ENCODE data around the gene PDE1A. TPM values are rescaled to one million over a fixed set of nuclear protein-coding genes. Genes with fewer than 3 reads are reported as not detected.

The PDE1A gene
- total RNA-seq, 1 donor: 0.27 TPM

GRCh38 chr2:182359990-182360662, 66.7 kb downstream of the PDE1A start:
- DNase-seq (ENCODE audit: low read depth in 2 of 3, low spot score in 2 of 3): no peak

DNA sequence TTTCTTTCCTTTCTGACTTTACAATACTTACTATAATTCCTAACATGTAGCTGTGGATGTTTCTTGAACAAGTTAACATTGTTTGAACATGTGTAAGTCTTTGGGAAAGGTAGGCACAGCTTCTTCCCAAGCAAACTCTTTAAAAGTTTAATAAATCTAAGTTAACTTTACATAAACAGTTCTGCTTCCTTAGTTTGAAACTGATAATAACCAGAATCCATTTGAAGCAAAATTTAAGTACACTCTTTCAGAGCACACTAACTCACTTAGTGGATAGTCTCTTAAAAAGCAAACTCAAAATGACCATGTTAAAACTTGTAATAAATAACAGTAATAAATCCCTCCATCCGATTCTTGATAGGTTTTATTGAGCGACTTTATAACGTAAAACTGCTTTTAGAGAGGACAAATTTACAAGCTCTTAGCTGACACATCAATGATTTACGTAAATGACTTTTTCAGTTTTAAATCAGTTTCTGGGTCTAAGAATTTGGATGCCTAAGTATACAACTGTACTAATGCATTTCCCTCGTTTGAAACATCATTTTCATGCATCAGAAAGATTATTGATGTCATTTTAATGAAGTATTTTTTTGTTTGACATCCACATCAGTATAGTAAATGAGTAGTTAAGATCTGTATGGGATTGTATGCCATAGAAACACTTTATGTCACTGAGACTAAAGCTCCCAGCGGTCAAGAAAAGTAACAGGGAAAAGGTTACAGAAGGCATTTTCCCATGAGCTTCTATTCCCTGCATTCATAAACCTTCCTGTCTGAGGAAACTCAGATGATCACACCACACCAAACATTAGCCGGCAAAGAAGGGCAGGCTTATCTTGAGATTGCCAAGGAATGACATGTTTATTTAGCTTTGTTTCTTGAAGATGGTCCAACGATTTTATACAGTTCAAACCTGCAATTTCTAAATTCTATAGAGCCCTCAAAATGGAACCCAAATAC, 67.5 kb downstream of the PDE1A start:
- DNase-seq (ENCODE audit: low read depth in 2 of 3, low spot score in 2 of 3): no peak

DNA sequence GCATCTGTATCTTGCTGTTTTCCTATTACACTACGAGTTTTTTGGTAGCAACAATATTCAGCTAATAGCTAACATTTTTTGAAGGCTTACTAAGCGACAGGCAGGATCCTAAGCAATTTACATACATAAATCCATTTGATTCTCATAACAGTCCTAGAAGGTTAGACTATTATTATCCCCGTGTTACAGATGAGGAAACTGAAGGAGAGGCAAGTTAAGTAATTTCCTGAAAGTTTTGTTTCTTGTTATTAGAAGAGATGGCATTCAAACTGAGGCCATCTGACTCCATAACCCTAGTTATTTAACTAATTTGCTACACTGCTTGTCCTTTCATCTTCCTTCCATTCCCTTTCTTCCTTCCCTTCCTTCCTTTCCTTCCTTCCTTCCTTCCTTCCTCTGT, 68.2 kb downstream of the PDE1A start:
- DNase-seq (ENCODE audit: low read depth in 2 of 3, low spot score in 2 of 3): no peak

GRCh38 chr2:182355815-182356214, 71.0 kb downstream of the PDE1A start:
- DNase-seq (ENCODE audit: low read depth in 2 of 3, low spot score in 2 of 3): no peak

DNA sequence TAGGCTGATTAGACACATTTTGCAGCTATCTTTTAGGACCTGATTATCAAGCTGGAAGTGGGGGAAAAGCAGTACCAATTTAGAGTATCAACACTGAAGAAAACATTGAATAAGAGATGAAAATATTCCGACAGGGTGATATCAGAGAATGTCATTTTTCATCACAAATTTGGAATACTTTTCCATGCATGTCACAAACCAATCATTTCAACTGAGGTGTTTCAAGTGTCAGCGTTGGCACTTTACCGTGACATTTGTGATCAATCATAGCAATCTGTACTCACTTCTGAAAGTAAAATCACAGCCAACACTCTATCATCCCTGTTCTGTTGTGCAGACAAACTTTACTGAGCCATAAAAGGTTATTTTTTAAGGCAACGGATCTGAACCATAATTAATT, 75.4 kb downstream of the PDE1A start:
- DNase-seq (ENCODE audit: low read depth in 2 of 3, low spot score in 2 of 3): no peak

- no peak for DNase-seq (ENCODE audit: low read depth in 2 of 3, low spot score in 2 of 3)
Observed at GRCh38 chr2:182349268-182349667, 77.6 kb downstream of the PDE1A start.

DNA sequence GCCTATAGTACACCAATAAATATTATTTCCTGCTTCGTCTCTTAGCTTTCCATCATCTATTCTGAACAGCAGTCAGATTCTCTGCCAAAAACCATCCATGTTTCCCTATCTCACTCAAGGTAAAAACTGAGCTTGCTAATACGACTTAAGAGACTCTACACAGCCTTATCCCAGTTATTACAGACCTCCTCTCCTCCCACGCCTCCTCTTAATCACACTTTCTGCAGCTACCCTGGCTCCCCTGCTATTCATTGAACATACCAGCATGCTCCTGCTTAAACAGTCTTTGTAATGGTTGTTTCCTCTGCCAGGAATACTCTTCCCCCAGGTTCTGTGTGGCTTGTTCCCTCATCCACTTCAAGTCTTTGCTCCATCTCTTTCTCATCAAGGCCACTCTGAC, 81.5 kb downstream of the PDE1A start:
- no peak for DNase-seq (ENCODE audit: low read depth in 2 of 3, low spot score in 2 of 3)

DNA sequence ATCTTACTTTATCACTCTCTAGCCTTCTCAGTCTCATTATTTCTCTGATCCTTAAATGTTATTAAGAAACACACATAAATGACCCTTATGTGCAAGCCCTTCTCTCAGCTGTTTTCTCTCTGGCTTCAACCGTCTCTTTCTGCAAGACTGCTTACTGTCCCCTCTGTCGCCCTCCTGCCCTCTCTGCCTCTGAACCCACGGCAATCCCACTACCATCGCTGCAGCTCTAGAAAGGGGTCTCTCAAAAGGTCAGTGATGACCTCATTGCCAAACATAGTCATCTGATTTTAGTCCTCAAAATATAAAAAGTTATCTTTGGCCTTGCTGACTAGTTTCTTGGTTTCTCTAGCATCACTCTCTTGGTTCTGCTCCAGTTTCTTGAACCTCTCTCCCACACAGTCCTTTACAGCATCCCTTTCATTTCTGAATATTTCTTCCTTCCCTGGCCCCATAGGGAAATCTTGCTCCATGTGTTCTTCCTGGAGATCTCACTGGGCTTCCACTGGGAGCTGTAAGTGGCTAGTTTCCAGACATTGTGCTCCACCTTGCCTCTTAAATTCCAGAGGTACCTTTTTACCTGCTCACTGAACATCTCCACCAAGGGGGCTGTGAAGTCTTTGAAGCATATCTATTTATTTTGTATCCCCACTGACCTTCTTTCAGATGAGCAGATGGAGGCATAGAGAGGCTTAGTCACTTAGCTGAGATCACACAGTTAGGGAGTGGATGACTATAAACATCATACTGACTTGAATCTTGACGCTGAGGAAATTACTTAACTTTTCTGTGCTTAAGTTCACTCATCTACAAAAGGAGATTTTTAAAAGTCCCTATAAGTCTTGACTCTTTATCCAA, 96.2 kb downstream of the PDE1A start:
- DNase-seq (ENCODE audit: low read depth in 2 of 3, low spot score in 2 of 3): no peak

DNA sequence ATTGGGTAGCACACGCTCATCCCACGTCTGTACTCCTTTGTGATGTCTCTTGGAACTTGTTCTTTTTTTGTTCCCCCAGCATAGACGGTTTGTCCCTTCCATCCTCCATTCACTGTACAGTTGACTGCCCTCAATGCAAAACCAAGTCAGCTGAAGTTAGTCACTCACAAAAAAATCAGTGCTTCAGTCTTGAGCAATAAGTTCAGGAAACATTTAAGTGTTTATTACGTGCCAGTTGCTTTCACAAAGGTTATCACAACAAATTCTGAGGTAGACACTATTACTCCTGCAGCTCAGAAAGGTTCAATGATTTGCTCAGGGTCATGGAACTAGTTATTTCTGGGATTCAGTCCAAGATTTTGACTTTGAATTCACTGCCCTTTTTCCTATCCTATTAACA, 102.2 kb downstream of the PDE1A start:
- no peak for DNase-seq (ENCODE audit: low read depth in 2 of 3, low spot score in 2 of 3)

DNA sequence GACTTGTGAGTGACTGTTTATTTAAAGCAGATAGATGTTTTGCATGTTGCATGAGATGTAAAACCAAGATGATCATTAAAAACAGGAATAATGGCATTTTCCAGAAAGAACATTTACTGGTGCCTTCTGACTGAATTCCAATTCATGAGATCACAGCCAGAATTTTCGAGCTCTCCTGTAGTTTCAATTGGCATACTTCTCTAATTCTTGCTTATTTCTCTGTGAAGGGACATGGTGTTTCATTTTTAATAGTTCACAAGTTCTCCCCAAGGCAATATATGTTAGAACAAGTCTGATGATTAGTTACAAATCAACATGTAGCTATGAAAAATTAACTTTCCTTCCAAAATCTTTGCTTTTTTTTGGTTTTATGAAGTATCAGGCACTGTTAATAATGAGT, 105.7 kb downstream of the PDE1A start:
- DNase-seq (ENCODE audit: low read depth in 2 of 3, low spot score in 2 of 3): no peak

- DNase-seq (ENCODE audit: low read depth in 2 of 3, low spot score in 2 of 3): no peak
Observed at GRCh38 chr2:182319556-182320505, 107.0 kb downstream of the PDE1A start.

DNA sequence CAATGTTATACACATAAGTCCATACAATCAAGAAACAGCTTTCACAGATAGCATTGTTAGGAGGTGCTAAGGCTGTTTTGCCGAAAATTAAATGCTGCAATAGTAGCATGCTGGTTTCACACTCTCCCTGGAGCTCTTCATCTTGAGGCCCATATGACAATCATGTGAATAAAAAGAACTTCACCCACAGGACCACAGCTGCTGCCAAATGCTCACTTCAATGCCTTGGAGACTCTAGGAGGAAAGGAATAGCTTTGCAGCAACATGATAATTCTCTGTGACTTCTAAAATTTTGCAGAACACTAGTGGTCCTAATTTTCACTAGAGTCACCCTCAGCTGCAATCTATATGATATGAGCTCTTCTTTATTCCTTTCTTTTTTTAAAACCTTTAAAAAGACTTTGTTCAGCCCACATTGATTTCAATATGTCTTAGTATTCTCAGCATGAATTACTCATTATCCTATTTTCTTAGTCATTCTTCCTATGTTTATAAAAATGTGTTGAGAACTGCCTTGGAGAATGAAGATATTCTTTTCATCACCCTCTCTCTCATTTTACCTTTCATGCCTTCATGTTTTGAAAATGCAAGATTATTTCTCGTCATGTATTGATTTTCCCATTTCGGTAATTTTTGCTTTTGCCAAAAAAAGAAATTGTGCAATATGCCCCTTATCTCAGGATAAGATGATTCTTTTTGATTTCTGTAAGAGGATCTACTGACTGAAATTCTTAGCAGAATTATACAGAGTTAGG, 108.2 kb downstream of the PDE1A start:
- DNase-seq (ENCODE audit: low read depth in 2 of 3, low spot score in 2 of 3): no peak

DNA sequence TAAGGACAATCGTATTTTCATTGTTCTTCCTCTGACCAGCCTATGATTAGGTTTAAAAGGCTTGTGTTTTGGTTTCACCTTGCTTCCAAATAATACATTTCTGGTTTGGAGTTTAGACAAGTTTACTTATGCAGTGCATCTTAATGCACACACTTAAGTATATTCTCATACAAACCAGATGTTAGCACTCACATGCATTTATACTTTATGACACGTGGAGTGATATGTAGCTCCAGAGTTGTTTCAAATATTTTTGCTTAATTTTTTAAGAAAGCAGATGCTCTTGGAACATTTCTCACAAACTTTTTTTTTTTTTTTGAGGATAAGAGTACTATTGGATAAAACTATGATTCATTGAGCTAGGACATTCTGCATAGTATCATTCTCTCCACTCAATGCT, 109.9 kb downstream of the PDE1A start:
- DNase-seq (ENCODE audit: low read depth in 2 of 3, low spot score in 2 of 3): no peak

DNA sequence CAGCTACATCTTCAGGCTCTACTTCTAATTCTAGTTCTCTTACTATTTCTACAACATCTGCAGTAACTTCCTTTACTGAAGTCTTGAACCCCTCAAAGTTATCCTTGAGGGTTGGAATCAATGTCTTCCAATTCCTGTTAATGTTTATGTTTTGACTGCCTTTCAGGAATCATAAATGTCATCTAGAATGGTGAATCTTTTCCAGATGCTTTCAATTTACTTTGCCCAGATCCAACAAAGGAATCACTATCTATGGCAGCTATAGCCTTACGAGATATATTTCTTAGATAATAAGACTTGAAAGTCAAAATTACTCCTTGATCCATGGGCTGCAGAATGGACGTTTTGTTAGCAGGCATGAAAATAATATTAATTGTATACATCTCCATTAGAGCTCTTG, 123.9 kb downstream of the PDE1A start:
- no peak for DNase-seq (ENCODE audit: low read depth in 2 of 3, low spot score in 2 of 3)

GRCh38 chr2:182302174-182302573, 124.7 kb downstream of the PDE1A start:
- no peak for DNase-seq (ENCODE audit: low read depth in 2 of 3, low spot score in 2 of 3)

GRCh38 chr2:182301093-182301492, 125.7 kb downstream of the PDE1A start:
- no peak for DNase-seq (ENCODE audit: low read depth in 2 of 3, low spot score in 2 of 3)

- DNase-seq (ENCODE audit: low read depth in 2 of 3, low spot score in 2 of 3): no peak
Observed at GRCh38 chr2:182300608-182301007, 126.2 kb downstream of the PDE1A start.

DNA sequence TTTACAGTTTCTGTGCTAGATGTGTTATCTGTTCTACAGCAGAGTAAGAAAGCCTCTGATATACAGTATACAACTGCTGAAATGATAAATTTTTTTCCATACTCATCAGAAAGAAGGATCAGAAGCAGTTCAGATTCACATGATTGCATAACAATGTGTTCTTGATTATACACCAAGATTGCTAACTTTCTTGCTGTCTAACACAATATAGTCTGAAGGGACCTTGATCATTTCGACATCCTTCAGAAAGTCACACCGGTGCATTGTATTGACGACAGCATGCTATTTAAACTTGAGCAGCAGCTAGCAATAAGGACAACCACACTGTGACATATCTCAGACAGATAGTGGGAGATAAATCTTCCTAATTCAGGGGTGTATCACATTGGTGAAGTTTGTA, 127.2 kb downstream of the PDE1A start:
- no peak for DNase-seq (ENCODE audit: low read depth in 2 of 3, low spot score in 2 of 3)

DNA sequence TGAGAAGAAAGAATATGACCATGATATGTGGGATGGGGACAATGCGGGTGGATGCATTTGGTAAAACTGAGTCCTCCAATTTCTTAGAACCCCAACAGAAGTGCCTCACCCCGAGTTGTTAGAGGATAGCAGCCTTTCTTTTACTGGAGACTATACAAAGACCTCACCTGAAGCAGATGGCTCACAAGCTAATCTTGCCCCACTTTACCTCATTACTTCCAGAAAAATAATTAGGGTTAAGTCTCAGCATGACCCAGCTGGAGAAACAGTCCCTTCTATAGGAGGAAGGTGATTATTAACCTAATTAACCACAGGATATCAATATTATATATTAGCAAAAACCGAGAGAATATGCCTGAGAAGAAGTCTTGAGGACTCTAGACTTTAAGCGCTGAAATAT, 128.4 kb downstream of the PDE1A start:
- no peak for DNase-seq (ENCODE audit: low read depth in 2 of 3, low spot score in 2 of 3)
